HFF-Myc (cell line): ENCODE data around the gene ZGLP1.
A peak's percentile ranks its signal among the peaks of the same experiment; 100 is the strongest.

Source experiments
- DNase-seq: peaks from one replicate; pipeline ENCODE4 v3.0.0-alpha.2; 2011; ENCODE audit warnings: low read depth; ENCODE audit errors: extremely low read depth
- H3K4me3 ChIP-seq: replicated peaks from 2 replicates; pipeline ENCODE4 v1.5.1; 2011; ENCODE audit warnings: low read depth, mild to moderate bottlenecking, control low read depth, low read length
- CTCF ChIP-seq: IDR thresholded peaks from 2 replicates; pipeline ENCODE4 v1.5.1; 2012; ENCODE audit warnings: mild to moderate bottlenecking, low read depth, low read length, control low read depth; ENCODE audit errors: missing control alignments

Gene ZGLP1

GRCh38 chr19:10289167-10289835, 20.3 kb downstream of the ZGLP1 start:
- peak; percentile 44 for DNase-seq
- H3K4me3 ChIP-seq, result peak overlapping the region; percentile 49
- TF ChIP-seq CTCF, result no peak

DNA sequence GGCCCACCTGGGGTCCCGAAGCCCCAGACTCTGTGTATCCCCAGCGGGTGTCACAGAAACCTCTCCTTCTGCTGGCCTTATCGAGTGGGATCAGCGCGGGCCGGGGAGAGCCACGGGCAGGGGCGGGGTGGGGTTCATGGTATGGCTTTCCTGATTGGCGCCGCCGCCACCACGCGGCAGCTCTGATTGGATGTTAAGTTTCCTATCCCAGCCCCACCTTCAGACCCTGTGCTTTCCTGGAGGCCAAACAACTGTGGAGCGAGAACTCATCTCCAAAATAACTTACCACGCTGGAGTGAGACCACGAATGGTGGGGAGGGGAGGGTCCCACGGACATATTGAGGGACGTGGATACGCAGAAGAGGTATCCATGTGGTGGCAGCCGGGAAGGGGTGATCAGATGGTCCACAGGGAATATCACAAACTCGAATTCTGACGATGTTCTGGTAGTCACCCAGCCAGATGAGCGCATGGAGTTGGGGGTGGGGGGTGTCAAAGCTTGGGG, 20.9 kb downstream of the ZGLP1 start:
- peak overlapping the region; percentile 49 for H3K4me3 ChIP-seq
- TF ChIP-seq CTCF, result no peak
- no peak for DNase-seq

GRCh38 chr19:10286803-10287737, 22.5 kb downstream of the ZGLP1 start, which contains the start of gene ICAM4:
Gene ICAM4, plus strand, starts transcription at chr19:10286955. Its CDS starts 58 bp downstream, at chr19:10287013.
- no peak within 1 kb of the TSS for H3K4me3 ChIP-seq
- DNase-seq, result no peak
- TF ChIP-seq CTCF, result no peak

GRCh38 chr19:10285393-10285792, 24.2 kb downstream of the ZGLP1 start:
- TF ChIP-seq CTCF, result no peak
- no peak overlapping the region for H3K4me3 ChIP-seq
- no peak for DNase-seq

- TF ChIP-seq CTCF, result no peak
Observed at GRCh38 chr19:10284960-10285278, 24.7 kb downstream of the ZGLP1 start.

DNA sequence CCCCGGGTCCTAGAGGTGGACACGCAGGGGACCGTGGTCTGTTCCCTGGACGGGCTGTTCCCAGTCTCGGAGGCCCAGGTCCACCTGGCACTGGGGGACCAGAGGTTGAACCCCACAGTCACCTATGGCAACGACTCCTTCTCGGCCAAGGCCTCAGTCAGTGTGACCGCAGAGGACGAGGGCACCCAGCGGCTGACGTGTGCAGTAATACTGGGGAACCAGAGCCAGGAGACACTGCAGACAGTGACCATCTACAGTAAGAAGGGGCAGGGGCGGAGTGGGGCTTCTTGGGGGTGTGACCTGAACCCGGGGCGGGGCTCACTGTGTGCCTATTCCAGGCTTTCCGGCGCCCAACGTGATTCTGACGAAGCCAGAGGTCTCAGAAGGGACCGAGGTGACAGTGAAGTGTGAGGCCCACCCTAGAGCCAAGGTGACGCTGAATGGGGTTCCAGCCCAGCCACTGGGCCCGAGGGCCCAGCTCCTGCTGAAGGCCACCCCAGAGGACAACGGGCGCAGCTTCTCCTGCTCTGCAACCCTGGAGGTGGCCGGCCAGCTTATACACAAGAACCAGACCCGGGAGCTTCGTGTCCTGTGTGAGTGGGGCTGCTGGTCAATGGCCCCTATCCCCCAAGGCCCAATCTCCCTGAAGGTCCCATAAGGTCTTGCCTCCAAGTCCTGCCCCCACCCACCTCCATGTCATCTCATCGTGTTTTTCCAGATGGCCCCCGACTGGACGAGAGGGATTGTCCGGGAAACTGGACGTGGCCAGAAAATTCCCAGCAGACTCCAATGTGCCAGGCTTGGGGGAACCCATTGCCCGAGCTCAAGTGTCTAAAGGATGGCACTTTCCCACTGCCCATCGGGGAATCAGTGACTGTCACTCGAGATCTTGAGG, 25.3 kb downstream of the ZGLP1 start:
- DNase-seq, result no peak
- TF ChIP-seq CTCF, result no peak
- no peak overlapping the region for H3K4me3 ChIP-seq

More at GRCh38 chr19:10284960-10285278, 24.7 kb downstream of the ZGLP1 start:
- H3K4me3 ChIP-seq, result no peak overlapping the region
- DNase-seq, result no peak
